HG03442 (cell line): ENCODE results near the gene PALD1.

Experiments
- ATAC-seq: cut with Tn5 transposase; IDR thresholded peaks from one replicate; pipeline ENCODE4 v1.9.1; 2021; ENCODE audit warnings: mild to moderate bottlenecking, moderate library complexity; ENCODE audit not compliant: unreplicated experiment

Gene PALD1

DNA sequence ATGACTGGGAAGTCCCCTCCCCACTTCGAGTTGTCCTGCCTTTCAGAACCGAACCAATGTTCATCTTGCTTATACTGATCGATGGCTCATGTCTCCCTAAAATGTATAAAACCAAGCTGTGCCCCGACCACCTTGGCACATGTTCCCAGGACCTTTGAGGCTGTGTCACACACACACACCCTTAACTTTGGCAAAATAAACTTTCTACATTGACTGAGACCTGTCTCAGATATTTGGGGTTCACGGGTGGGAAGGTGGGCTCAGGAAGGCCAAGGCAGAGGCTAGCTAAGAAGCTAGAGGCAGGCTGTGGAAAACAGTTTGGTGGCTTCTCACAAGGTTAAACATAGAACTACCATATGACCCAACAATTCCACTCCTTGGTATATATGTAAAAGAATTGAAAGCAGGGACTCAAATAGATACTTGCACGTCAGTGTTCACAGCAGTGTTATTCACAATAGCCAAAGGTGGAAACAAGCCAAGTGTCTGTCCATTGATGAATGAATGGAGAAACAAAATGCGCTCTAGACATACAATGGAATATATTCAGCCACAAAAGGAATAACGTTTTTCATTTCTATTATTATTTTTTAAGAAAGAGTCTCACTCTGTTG lies 108.6 kb downstream of the PALD1 start:
- ATAC-seq, result peak; percentile 77

- ATAC-seq, result no peak
Observed at GRCh38 chr10:70588255-70588654, 109.7 kb downstream of the PALD1 start.

DNA sequence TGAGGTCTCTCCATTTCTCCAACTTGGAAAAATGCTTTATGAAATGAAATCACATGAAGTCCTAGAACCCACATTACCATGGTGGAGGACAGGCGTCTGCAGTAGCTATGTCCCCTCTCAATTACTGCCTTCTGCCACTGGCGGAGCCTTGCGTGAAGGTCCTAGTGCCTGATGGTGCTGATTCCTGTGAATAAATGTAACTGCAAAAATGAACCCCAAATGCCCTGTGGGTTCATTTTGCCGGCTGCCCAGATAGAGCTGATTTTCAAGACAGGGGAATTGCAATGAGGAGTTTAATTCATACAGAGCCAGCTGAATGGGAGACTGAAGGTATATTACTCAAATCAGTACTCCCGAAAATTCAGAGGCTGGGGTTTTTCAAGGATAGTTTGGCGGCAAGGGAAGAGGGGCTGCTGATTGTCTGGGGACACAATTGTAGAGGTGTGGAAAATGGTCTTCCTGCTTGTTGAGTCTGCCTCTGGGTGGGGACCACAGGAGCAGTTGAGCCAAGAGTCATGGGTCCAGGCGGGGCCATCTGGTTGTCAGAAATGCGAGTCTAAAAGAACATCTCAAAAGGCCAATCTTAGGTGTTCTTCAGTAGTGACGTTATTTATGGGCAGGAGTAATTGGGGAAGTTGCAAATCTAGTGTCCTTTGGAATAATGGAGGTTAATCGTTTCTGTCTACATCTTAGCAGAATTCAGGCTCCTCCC lies 110.4 kb downstream of the PALD1 start:
- ATAC-seq, result no peak

DNA sequence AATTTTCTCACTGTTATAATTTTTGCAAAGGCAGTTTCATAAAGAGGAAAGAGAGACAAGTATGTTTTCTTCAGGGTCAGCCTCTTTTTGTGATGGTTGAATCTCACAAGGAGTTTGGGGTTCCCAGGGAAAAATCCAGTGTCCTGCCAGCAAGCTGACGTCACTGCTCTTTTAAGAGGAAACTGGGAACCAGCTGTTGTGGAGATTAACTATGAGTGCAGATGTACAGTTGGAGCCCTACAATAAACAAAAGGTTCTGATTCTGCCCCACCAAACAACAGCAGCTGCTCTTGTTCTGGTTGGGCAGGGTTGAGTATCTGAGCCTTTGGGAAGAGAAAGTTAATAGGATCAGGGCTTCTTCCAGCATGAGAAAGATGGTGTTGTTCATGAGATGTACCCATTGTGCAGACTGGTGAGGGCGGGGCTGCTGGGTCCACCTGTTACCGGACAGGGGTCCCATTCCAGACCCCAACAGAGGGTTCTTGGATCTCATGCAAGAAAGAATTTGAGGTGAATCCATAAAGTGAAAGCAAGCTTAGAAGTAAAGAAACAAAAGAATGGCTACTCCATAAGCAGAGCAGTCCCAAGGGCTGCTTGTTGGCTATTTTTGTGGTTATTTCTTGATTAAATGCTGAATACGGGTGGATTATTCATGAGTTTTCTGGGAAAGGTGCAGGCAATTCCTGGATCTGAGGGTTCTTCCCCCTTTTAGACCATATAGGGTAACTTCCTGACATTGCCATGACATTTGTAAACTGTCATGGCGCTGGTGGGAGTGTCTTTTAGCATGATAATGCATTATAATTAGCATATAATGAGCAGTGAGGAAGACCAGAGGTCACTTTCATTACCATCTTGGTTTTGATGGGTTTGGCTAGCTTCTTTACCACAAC lies 111.4 kb downstream of the PALD1 start:
- no peak for ATAC-seq

DNA sequence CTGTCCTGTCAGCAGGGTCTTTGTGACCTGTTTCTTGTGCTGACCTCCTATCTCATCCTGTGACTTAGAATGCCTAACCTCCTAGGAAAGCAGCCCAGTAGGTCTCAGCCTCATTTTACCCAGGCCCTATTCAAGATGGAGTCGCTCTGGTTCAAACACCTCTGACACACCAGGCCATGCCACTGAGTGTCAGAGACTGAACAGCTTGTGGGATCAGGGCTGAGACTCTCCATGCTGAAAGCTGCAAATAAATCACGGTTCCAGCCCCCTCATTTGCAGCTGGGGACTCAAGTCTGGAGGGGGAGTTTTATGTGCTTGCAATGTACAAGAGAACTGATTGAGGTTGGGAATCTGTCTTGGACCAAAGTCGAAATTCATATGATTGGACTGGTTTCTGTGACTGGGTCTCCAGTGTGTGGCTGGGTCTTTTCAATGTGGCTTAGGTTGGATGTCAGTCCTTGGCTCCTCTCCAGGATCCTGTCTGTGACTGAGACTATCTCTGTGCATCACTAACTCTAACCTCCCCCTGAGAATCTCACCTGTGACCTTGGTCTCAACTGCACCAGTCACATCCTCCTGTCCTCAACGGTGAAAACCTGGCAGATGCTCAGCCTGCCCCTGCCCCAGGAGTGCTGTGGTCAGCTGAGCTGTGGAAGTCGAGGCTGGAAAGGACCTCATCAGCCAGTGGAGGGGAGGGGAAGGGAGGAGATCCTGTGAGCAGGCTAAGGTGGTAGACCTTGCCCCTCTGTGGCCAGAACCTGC lies 112.3 kb downstream of the PALD1 start:
- ATAC-seq, result no peak

DNA sequence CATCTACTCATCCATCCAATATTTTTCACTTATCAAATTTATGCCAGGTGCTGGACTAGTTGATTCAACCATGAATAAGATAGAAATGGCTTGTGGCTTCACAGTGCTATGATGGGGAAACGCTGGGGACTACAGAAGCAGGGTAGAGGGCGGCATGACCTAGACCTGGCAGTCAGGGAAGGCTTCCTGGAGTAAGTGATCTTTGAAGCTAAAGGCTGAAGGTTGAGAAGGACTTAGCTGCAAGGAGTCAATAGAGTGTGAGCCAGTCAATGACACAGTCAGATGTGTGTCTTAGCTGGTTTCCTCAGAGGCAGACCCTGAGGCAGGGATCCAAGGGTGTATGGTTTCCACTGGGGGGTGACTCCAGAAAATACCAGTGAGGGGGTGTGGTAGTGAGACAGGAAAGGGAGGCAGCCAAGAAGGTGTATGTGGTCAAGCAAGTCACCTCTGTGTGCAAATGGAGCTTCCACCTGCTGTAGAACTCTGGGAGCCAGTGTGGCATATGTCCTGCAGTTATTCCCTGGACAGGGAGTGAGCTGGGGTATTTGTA lies 113.7 kb downstream of the PALD1 start:
- no peak for ATAC-seq

- no peak for ATAC-seq
Observed at GRCh38 chr10:70592746-70593512, 114.4 kb downstream of the PALD1 start.

DNA sequence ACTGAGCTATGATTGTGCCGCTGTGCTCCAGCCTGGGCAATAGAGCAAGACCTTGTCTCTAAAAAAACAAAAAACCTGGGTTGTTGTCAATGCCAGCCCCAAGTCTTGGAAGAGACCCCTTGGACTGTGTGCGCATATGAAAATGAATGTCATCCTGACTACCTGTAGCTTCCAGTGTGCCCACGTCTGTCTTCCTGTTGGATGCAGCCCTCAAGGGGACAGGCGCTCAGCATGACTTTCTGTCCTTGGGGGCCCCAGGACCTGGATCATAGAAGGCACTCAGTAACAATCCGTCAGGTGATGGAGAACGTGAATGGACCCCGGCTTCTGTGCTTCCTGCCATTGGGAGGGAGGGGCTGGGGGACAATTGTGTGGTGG lies 114.9 kb downstream of the PALD1 start:
- ATAC-seq, result no peak

DNA sequence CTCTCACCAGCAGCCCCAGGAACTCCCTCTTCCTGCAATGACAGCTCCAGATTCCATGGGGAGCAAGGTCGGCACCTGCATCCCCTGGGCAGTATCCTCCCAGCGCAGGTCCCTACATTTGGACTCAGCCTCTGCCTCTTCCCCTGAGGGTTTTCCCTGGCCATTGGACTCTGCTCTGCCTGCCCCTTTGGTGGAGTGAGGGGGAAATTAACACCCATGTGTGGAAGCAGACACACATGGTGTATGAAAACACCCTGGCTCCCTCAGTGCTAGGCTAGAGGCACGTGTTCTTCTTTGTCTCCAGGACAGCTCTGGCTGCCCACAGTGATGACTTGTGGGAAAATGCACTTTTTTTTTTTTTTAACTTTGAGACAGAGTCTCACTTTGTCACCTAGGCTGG lies 115.6 kb downstream of the PALD1 start:
- ATAC-seq, result no peak

DNA sequence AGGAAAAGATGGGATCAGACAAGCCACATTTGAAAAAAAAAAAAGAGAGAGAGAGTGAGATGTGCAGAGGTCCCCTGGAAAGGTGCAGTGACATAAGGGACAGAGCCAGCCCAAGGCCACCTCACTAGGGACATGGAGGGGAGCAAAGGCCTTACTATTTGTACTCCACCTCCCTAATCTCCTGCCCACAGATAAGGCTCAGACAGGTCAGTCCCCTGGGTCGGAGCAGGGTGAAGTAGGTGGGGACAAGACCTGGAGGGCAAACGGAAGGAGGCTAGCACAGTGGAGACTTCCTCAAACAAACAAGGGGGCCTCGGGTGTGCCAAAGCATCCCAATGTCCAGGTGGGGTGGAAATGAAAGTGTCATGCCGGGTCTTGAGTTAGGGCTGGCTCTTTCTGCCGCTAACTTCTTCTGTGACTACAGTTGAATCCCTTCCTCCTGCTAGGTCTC lies 117.0 kb downstream of the PALD1 start:
- ATAC-seq, result no peak

GRCh38 chr10:70596110-70596798 lies 117.7 kb downstream of the PALD1 start:
- ATAC-seq, result no peak

DNA sequence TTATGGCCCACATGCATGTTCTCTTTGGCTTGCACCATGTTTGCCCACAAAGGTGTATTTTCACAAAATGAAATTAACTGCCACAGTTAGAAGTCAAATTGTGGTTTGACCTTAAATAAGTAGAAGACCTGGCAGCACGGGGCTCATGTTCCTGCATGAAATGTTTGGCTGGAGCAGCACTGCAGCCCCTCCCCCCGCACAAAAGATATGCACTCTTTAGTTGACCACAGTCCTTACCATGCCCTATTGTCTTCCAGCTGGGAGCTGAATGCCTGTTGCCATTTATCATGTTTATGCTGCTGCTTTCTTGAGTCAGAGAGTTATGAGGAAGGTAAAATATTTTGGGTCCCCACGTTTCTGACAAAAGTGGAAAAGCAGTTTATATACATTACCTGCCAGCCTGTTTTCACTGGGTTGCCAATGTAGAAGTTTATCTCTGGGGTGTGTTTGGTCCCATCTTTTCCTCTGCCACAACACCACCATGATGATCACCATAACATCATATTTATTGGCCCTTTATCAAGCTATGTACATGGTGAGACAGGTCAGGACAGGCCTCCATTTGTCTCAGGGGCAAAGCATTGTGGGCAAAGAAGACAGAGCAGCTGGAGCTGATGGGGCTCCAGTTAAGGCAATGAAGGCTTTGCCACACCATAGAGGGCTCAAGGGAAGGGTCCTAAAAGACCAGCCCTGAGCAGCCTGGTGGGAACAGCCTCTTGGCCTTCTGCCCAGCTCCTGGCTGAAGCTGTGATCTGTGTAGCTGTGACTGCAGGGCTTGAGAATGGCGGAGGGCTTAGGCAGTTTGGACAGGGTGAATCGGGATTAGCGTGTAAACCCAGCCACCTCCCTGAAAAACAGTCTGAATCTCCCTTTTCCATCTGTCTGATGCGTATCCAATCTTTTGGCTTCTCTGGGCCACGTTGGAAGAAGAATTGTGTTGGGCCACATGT lies 118.6 kb downstream of the PALD1 start:
- no peak for ATAC-seq

GRCh38 chr10:70597856-70598815 lies 119.6 kb downstream of the PALD1 start:
- ATAC-seq, result no peak

DNA sequence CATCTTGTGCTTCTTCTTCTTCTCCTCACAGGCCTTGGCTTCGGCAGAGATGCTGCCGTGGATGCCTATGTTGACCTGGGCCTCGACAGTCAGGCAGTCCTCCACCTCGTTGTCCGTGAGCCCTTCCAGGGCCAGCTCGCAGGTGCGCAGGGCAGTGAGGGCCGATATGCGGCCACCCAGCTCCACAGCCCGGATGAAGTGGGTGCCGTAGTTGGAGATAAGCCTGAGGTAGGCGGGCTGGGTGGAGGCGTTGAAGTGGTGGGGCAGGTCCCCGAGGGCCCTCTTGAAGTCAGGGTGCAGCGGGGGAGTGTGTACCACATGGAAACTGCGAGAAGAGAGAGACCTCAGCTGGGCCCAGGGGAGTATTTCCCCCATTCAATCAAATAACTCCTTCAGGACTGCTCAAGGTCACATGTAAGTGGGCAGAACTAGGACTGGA lies 120.3 kb downstream of the PALD1 start:
- no peak for ATAC-seq

DNA sequence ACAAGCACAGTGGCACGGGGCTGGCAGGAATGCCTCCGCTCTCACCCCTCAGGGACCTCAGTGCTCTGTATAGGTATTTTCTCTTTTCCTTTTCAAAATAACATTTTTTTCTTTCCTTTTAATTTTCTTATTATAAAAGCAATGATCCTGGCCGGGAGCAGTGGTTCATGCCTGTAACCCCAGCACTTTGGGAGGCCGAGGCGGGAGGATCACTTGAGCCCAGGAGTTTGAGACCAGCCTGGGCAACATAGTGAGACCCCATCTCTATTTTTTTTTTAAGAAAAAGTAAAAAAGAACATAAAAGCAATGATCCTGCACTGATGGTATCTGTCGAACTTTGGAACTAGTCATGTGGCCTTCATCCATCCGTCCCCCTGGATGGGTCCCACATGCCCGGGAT lies 120.8 kb downstream of the PALD1 start:
- no peak for ATAC-seq

DNA sequence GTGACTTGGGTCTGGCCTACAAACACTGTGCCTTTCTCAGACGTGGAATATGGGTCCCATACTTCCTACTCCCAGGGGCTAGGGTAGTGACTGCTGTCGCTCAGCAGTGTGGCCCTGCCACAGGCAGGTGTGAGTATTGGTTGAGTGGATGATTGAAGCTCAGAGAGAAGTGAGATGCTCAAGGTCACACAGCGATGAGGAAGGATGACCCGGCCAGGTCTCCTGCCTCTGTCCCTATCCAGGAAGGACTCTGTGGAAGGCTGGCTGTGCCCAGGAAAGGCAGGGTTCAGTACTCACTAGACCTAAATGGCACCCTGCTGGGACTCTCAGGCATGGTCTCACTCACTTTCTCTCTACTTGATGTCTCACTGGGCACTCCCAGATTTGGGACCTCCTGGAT lies 121.2 kb downstream of the PALD1 start:
- no peak for ATAC-seq
